CD4-positive, alpha-beta T cell treated with Interleukin-4 for 4 hours (primary cell): Measurements from ENCODE around the gene SLC38A8.

ENCODE experiments used
- DNase-seq: peaks from one replicate; pipeline ENCODE4 v3.0.0-alpha.2; 2020

The SLC38A8 gene

GRCh38 chr16:83967838-83968305, 74.7 kb downstream of the SLC38A8 start, which contains the start of gene NECAB2:
Gene NECAB2, plus strand, starts transcription at chr16:83968244. Its CDS starts 405 bp downstream, at chr16:83968649.
- DNase-seq: no peak

GRCh38 chr16:83967091-83967490, 75.5 kb downstream of the SLC38A8 start:
- DNase-seq: no peak

DNA sequence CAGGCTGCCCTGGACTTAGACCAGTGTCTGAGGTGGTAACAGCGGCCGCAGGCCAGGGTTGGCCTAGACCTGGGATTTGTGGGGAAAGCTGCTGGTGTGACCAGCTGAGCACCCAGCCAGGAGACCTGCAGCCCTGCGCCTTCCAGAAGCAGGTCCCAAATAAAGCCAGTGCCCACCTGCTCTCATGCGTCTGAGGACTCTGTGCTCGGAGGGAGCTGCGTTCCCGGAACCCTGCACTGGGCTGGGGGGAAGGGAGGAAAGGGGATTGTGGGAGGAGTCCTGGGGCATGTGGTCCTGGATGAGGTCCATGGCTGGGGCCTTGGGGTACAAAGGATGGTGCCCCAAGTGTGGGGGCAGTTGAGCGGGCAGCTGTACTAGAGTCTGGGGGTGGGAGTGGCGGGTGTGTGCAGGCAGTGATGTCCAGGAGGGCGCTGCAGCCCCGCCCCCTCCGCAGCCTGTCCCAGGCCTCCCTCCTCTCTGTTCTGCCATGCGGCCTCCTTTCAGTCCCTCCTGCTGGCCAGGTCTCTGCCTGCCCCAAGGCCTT, 76.4 kb downstream of the SLC38A8 start:
- no peak for DNase-seq

DNA sequence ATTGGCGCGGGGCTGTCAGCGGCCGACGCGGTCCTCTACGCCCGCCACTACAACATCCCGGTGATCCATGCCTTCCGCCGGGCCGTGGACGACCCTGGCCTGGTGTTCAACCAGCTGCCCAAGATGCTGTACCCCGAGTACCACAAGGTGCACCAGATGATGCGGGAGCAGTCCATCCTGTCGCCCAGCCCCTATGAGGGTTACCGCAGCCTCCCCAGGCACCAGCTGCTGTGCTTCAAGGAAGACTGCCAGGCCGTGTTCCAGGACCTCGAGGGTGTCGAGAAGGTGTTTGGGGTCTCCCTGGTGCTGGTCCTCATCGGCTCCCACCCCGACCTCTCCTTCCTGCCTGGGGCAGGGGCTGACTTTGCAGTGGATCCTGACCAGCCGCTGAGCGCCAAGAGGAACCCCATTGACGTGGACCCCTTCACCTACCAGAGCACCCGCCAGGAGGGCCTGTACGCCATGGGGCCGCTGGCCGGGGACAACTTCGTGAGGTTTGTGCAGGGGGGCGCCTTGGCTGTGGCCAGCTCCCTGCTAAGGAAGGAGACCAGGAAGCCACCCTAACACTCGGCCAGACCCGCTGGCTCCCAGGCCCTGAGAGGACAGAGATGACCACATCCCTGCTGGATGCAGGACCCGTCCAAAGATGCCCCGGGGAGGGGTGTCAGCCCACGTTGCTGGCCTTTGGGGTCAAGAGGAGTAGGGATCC, 77.0 kb downstream of the SLC38A8 start:
- DNase-seq: no peak

DNA sequence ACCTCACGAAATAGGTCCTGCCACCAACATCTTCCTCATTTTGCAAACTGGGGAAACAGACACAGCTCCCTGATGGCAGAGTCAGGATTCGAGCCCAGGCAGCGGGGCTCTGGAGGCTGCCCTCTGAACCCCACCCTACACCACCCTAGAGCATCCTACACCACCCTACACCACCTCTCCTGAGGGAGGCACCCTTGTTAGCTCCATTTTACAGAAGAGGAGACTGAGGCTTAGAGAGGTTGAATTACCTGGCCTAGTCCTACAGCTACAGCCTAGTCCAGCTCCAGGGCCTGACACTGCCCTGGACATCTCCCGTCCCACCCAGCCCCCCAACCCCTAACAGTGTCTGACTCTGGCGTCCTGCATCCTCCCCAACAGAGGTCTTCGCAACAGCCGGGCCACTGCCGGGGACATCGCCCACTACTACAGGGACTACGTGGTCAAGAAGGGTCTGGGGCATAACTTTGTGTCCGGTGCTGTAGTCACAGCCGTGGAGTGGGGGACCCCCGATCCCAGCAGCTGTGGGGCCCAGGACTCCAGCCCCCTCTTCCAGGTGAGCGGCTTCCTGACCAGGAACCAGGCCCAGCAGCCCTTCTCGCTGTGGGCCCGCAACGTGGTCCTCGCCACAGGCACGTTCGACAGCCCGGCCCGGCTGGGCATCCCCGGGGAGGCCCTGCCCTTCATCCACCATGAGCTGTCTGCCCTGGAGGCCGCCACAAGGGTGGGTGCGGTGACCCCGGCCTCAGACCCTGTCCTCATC, 77.7 kb downstream of the SLC38A8 start:
- DNase-seq: no peak

- DNase-seq: no peak
Observed at GRCh38 chr16:83963277-83964119, 79.1 kb downstream of the SLC38A8 start.

DNA sequence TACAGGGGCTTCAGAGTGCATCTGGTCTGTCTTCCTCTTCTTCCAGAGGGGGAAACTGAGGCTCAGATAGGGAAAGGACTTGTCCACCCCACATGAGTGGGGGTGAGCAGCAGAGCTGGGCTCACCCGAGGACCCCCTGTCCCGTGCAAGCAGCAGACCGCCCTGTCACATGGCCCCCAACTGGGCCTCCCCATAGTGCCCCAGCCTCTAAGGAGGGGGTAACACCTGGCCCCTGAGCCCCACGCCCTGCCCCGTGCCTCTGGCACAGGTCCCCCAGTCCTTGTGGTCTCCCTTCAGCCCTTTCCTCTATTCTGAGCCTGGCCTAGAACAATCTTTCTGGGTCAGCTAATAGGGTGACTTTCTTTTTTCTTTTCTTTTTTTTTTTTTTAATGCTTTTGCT, 81.0 kb downstream of the SLC38A8 start:
- DNase-seq: no peak

DNA sequence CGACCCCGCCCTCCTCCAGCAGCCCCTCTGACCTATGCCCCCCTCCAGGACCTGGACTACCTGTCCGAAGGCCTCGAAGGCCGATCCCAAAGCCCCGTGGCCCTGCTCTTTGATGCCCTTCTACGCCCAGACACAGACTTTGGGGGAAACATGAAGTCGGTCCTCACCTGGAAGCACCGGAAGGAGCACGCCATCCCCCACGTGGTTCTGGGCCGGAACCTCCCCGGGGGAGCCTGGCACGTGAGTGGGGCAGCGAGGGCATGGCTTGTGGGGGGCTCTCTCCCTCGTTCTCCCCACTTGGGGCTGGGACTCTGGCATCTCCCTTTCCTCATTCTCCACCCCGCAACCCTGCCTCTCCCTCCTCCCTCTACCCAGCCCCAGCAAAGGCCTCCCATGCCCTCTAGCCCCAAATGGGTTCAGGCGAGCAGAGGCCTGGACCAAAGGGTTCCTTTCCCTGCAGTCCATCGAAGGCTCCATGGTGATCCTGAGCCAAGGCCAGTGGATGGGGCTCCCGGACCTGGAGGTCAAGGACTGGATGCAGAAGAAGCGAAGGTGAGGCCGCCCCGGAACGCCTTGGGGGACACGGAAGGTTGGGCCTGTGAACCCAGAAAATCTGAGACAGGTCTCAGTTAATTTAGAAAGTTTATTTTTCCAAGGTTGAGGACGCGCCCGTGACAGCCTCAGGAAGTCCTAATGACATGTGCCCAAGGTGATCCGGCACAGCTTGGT, 81.9 kb downstream of the SLC38A8 start:
- no peak for DNase-seq
